ENCODE results near the gene DOK5. TPM values are rescaled to one million over a fixed set of nuclear protein-coding genes. Genes with fewer than 3 reads are reported as not detected.

DOK5 gene
- total RNA-seq, 2 donors from 2014 or later, result 4.6 to 6.7 TPM

DNA sequence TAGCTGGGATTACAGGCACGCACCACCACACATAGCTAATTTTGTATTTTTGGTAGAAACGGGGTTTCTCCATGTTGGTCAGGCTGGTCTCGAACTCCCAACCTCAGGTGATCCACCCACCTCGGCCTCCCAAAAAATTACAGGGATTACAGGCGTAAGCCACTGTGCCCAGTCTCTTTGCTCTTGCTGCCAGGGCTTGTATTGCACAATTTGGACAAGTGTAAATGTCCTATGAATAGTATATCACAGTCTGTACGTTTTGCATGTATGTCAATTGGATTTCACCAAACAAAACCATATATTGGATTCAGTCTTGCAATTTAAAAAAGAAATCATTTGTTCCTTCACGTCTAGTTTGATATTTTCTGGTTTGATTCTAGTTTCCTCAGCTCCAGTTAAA is 2.1 kb upstream of the DOK5 start:
- TF ChIP-seq CTCF (conservative IDR thresholded peaks at IDR 0.05), result no peak
- WGBS, 2 experiments (ENCODE audit: insufficient coverage in 1 of 2, insufficient read length in 1 of 2), result 94 to 100% methylated on average over 5 to 7 of the region's 7 CpGs
- H3K36me3 Mint-ChIP-seq (ENCODE audit: low read depth), result no peaks in the 10 kb centered on the region
- Histone ChIP-seq H3K36me3 (ENCODE audit: control insufficient read depth, insufficient read depth, low read length) (no peaks in the 10 kb centered on the region), H3K27me3 (ENCODE audit: control insufficient read depth, insufficient read depth, low read length, poor library complexity, severe bottlenecking) (peaks cover 21% of the 10 kb centered on the region), H3K9ac (ENCODE audit: extremely low read depth, low read length, poor library complexity, severe bottlenecking) (no peak overlapping the region), H3K27ac (ENCODE audit: low read depth, low read length) (no peak overlapping the region), H3K4me1 (ENCODE audit: control insufficient read depth, insufficient read depth, low read length) (peaks cover 7% of the 10 kb centered on the region), H3K9me3 (ENCODE audit: control insufficient read depth, low read length) (no peaks in the 10 kb centered on the region), H3K4me3 (ENCODE audit: low read length) (no peak overlapping the region)
- peaks cover 14% of the 10 kb centered on the region for H3K4me1 Mint-ChIP-seq
- no peak for DNase-seq
- peaks cover 27% of the 10 kb centered on the region for H3K27me3 Mint-ChIP-seq (ENCODE audit: insufficient read depth)
- H3K9me3 Mint-ChIP-seq, result no peaks in the 10 kb centered on the region
- H3K27ac Mint-ChIP-seq, result no peak overlapping the region
- no peak overlapping the region for H3K4me3 Mint-ChIP-seq

DNA sequence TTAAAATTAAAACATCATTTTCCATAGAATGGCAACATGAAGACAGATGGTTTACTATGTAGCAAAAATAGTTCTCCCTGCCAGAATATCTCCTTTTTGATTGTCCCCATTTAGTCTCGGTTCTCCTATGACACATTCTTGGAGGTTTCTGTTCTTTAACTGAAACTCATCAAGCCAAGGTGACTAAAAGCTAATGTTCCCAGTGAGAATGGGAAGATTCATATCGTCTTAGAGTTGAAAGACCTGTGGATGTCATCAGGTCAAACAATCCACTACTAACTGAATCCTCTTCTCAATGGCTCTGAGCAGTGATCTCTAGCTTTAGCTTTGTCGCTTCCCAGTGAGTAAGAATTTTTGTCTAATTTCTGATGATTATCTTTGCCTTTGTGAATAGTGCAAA is 1.3 kb upstream of the DOK5 start:
- Mint-ChIP-seq H3K4me3 (no peak overlapping the region), H3K36me3 (ENCODE audit: low read depth) (no peaks in the 10 kb centered on the region), H3K27me3 (ENCODE audit: insufficient read depth) (peaks cover 27% of the 10 kb centered on the region), H3K4me1 (peaks cover 14% of the 10 kb centered on the region), H3K27ac (no peak overlapping the region), H3K9me3 (no peaks in the 10 kb centered on the region)
- 87 to 94% methylated on average over 2 to 3 of the region's 3 CpGs for WGBS, 2 experiments (ENCODE audit: insufficient coverage in 1 of 2, insufficient read length in 1 of 2)
- H3K36me3 ChIP-seq (ENCODE audit: control insufficient read depth, insufficient read depth, low read length), result no peaks in the 10 kb centered on the region
- no peak for DNase-seq
- no peaks in the 10 kb centered on the region for H3K9me3 ChIP-seq (ENCODE audit: control insufficient read depth, low read length)
- H3K4me3 ChIP-seq (ENCODE audit: low read length), result no peak overlapping the region
- no peak for TF ChIP-seq CTCF (conservative IDR thresholded peaks at IDR 0.05)
- H3K4me1 ChIP-seq (ENCODE audit: control insufficient read depth, insufficient read depth, low read length), result peaks cover 7% of the 10 kb centered on the region
- no peak overlapping the region for H3K9ac ChIP-seq (ENCODE audit: extremely low read depth, low read length, poor library complexity, severe bottlenecking)
- no peak overlapping the region for H3K27ac ChIP-seq (ENCODE audit: low read depth, low read length)
- peaks cover 21% of the 10 kb centered on the region for H3K27me3 ChIP-seq (ENCODE audit: control insufficient read depth, insufficient read depth, low read length, poor library complexity, severe bottlenecking)

GRCh38 chr20:54474866-54475265 is 527 bp upstream of the DOK5 start:
- H3K4me3 ChIP-seq (ENCODE audit: low read length), result peak overlapping the region; percentile 88
- 15 to 33% methylated on average over 4 to 7 of the region's 10 CpGs for WGBS, 2 experiments (ENCODE audit: insufficient coverage in 1 of 2, insufficient read length in 1 of 2)
- no peaks in the 10 kb centered on the region for H3K36me3 ChIP-seq (ENCODE audit: control insufficient read depth, insufficient read depth, low read length)
- H3K9ac ChIP-seq (ENCODE audit: extremely low read depth, low read length, poor library complexity, severe bottlenecking), result no peak overlapping the region
- H3K27me3 ChIP-seq (ENCODE audit: control insufficient read depth, insufficient read depth, low read length, poor library complexity, severe bottlenecking), result peaks cover 21% of the 10 kb centered on the region
- H3K9me3 Mint-ChIP-seq, result no peaks in the 10 kb centered on the region
- H3K9me3 ChIP-seq (ENCODE audit: control insufficient read depth, low read length), result no peaks in the 10 kb centered on the region
- no peak overlapping the region for H3K27ac Mint-ChIP-seq
- peaks cover 27% of the 10 kb centered on the region for H3K27me3 Mint-ChIP-seq (ENCODE audit: insufficient read depth)
- no peak for DNase-seq
- no peak overlapping the region for H3K27ac ChIP-seq (ENCODE audit: low read depth, low read length)
- peak overlapping the region; percentile 86 for H3K4me3 Mint-ChIP-seq
- H3K4me1 ChIP-seq (ENCODE audit: control insufficient read depth, insufficient read depth, low read length), result peaks cover 7% of the 10 kb centered on the region
- H3K4me1 Mint-ChIP-seq, result peaks cover 14% of the 10 kb centered on the region
- no peak for TF ChIP-seq CTCF (conservative IDR thresholded peaks at IDR 0.05)
- no peaks in the 10 kb centered on the region for H3K36me3 Mint-ChIP-seq (ENCODE audit: low read depth)

Measured in endodermal cell (in vitro differentiated cells).